ENCODE results near the gene TAGAP. TPM values are rescaled to one million over a fixed set of nuclear protein-coding genes. Genes with fewer than 3 reads are reported as not detected.

TAGAP gene
- total RNA-seq, 1 donor from 2014 or later: 0.41 TPM

GRCh38 chr6:159061146-159061545 lies 16.4 kb upstream of the TAGAP start:
- DNase-seq (ENCODE audit: low spot score): no peak
- Mint-ChIP-seq H3K4me3 (ENCODE audit: unreplicated experiment) (no peak overlapping the region), H3K4me1 (ENCODE audit: unreplicated experiment) (peaks cover 5% of the 10 kb centered on the region), H3K27ac (ENCODE audit: unreplicated experiment) (no peak overlapping the region), H3K36me3 (ENCODE audit: low read depth, unreplicated experiment) (no peaks in the 10 kb centered on the region), H3K27me3 (ENCODE audit: unreplicated experiment) (peaks cover 7% of the 10 kb centered on the region), H3K9me3 (ENCODE audit: unreplicated experiment) (no peaks in the 10 kb centered on the region)
- no peak for TF ChIP-seq CTCF (IDR thresholded peaks at IDR 0.05; ENCODE audit: unreplicated experiment)

GRCh38 chr6:159059885-159060506 lies 15.2 kb upstream of the TAGAP start:
- H3K27me3 Mint-ChIP-seq (ENCODE audit: unreplicated experiment): peaks cover 3% of the 10 kb centered on the region
- peaks cover 10% of the 10 kb centered on the region for H3K4me1 Mint-ChIP-seq (ENCODE audit: unreplicated experiment)
- DNase-seq (ENCODE audit: low spot score): no peak
- H3K27ac Mint-ChIP-seq (ENCODE audit: unreplicated experiment): no peak overlapping the region
- no peak for TF ChIP-seq CTCF (IDR thresholded peaks at IDR 0.05; ENCODE audit: unreplicated experiment)
- H3K36me3 Mint-ChIP-seq (ENCODE audit: low read depth, unreplicated experiment): no peaks in the 10 kb centered on the region
- H3K9me3 Mint-ChIP-seq (ENCODE audit: unreplicated experiment): no peaks in the 10 kb centered on the region
- no peak overlapping the region for H3K4me3 Mint-ChIP-seq (ENCODE audit: unreplicated experiment)

DNA sequence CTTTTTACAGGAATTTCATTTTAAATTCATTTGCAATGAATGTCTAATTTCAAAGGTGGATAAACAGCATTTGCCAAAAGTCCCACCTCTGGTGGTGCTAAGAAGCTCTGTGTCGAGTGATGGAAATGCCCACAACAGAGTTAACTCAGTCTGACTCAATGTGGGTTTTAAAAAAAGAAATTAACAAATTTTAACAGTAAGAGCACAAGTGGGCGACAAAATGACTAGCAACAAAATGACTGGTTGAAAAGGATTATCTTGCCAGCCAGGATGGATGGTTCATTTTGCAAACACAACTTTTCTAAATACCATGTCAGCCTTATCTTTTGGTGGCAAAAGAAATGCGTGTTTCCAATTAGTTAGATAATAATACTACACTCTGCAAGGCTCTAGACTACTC lies 14.3 kb upstream of the TAGAP start:
- no peak for TF ChIP-seq CTCF (IDR thresholded peaks at IDR 0.05; ENCODE audit: unreplicated experiment)

GRCh38 chr6:159056899-159057298 lies 12.1 kb upstream of the TAGAP start:
- no peak for DNase-seq (ENCODE audit: low spot score)
- Mint-ChIP-seq H3K36me3 (ENCODE audit: low read depth, unreplicated experiment) (no peaks in the 10 kb centered on the region), H3K27ac (ENCODE audit: unreplicated experiment) (no peak overlapping the region), H3K27me3 (ENCODE audit: unreplicated experiment) (no peaks in the 10 kb centered on the region), H3K4me1 (ENCODE audit: unreplicated experiment) (peaks cover 10% of the 10 kb centered on the region), H3K9me3 (ENCODE audit: unreplicated experiment) (no peaks in the 10 kb centered on the region), H3K4me3 (ENCODE audit: unreplicated experiment) (no peak overlapping the region)
- no peak for TF ChIP-seq CTCF (IDR thresholded peaks at IDR 0.05; ENCODE audit: unreplicated experiment)

More for the DNA sequence above, 14.3 kb upstream of the TAGAP start:
- H3K4me3 Mint-ChIP-seq (ENCODE audit: unreplicated experiment): no peak overlapping the region
- no peaks in the 10 kb centered on the region for H3K9me3 Mint-ChIP-seq (ENCODE audit: unreplicated experiment)
- no peak for DNase-seq (ENCODE audit: low spot score)
- peaks cover 10% of the 10 kb centered on the region for H3K4me1 Mint-ChIP-seq (ENCODE audit: unreplicated experiment)
- no peaks in the 10 kb centered on the region for H3K36me3 Mint-ChIP-seq (ENCODE audit: low read depth, unreplicated experiment)
- peaks cover 3% of the 10 kb centered on the region for H3K27me3 Mint-ChIP-seq (ENCODE audit: unreplicated experiment)
- H3K27ac Mint-ChIP-seq (ENCODE audit: unreplicated experiment): no peak overlapping the region

GRCh38 chr6:159056432-159056831 lies 11.6 kb upstream of the TAGAP start:
- no peak for TF ChIP-seq CTCF (IDR thresholded peaks at IDR 0.05; ENCODE audit: unreplicated experiment)
- DNase-seq (ENCODE audit: low spot score): no peak
- Mint-ChIP-seq H3K27me3 (ENCODE audit: unreplicated experiment) (no peaks in the 10 kb centered on the region), H3K9me3 (ENCODE audit: unreplicated experiment) (no peaks in the 10 kb centered on the region), H3K4me1 (ENCODE audit: unreplicated experiment) (peaks cover 10% of the 10 kb centered on the region), H3K27ac (ENCODE audit: unreplicated experiment) (no peak overlapping the region), H3K4me3 (ENCODE audit: unreplicated experiment) (no peak overlapping the region), H3K36me3 (ENCODE audit: low read depth, unreplicated experiment) (no peaks in the 10 kb centered on the region)
